PC-9 (cell line): Measurements from ENCODE around the gene FCHO1. TPM values are rescaled to one million over a fixed set of nuclear protein-coding genes. Genes with fewer than 3 reads are reported as not detected.

Experiments
- BruUV-seq: library from RNA; stranded (reverse); fragments of 400-500 nt; replicated peaks from 2 replicates; lab custom pipeline; 2021; lab: Mats Ljungman, UMichigan
- CTCF ChIA-PET: fragments of 300-600 bp; sonication (Branson Sonifier 250); formaldehyde crosslinking; loops from one replicate; lab custom pipeline; 2022; ENCODE audit warnings: antibody characterized with exemption; lab: Charles Lee
- POLR2A ChIA-PET: fragments of 300-600 bp; sonication (Branson Sonifier 250); formaldehyde crosslinking; loops from one replicate; lab custom pipeline; 2022; ENCODE audit warnings: antibody characterized with exemption; ENCODE audit not compliant: unreplicated experiment; lab: Charles Lee
- DNase-seq, 2 experiments: peaks; one replicate each; pipeline versions ENCODE4 v3.0.0 to v3.0.0-alpha.2; 2015 to 2022; ENCODE audit warnings: mixed read lengths in 1 of 2
- H2AFZ ChIP-seq: fragments of 200-600 bp; sonication (generic); 2 replicates; pipeline ENCODE4 v1.8.1; 2017; ENCODE audit warnings: antibody characterized with exemption
- H3F3A ChIP-seq: fragments of 200-600 bp; sonication (generic); 2 replicates; pipeline ENCODE4 v1.8.1; 2017; ENCODE audit warnings: antibody characterized with exemption, mild to moderate bottlenecking, low read depth; ENCODE audit not compliant: insufficient read depth
- H3K27ac ChIP-seq: fragments of 200-600 bp; sonication (generic); 2 replicates; pipeline ENCODE4 v1.6.1; 2016; ENCODE audit warnings: mixed run types
- H3K27me3 ChIP-seq: fragments of 200-600 bp; sonication (generic); 2 replicates; pipeline ENCODE4 v1.6.1; 2016; ENCODE audit warnings: low read depth, mixed run types; ENCODE audit not compliant: insufficient read depth
- H3K36me3 ChIP-seq: fragments of 200-600 bp; sonication (generic); 2 replicates; pipeline ENCODE4 v1.6.1; 2016; ENCODE audit warnings: low read depth, mixed run types
- H3K4me1 ChIP-seq: fragments of 200-600 bp; sonication (generic); replicated peaks from 2 replicates; pipeline ENCODE4 v1.6.1; 2016; ENCODE audit warnings: mixed run types; ENCODE audit not compliant: insufficient read depth
- H3K4me2 ChIP-seq: fragments of 200-600 bp; sonication (generic); 2 replicates; pipeline ENCODE4 v1.6.1; 2017; ENCODE audit warnings: mixed run types
- H3K4me3 ChIP-seq: fragments of 200-600 bp; sonication (generic); 2 replicates; pipeline ENCODE4 v1.6.1; 2016; ENCODE audit warnings: mixed run types
- H3K79me2 ChIP-seq: fragments of 200-600 bp; sonication (generic); 2 replicates; pipeline ENCODE4 v1.6.1; 2017; ENCODE audit warnings: low read depth, mixed run types
- H3K9me2 ChIP-seq: fragments of 200-600 bp; sonication (generic); 2 replicates; pipeline ENCODE4 v1.8.1; 2017; ENCODE audit warnings: mild to moderate bottlenecking; ENCODE audit not compliant: insufficient read depth
- H3K9me3 ChIP-seq: fragments of 200-600 bp; sonication (generic); 2 replicates; pipeline ENCODE4 v1.8.1; 2016; ENCODE audit warnings: low read depth; ENCODE audit not compliant: insufficient read depth
- H4K20me1 ChIP-seq: fragments of 200-600 bp; sonication (generic); 2 replicates; pipeline ENCODE4 v1.8.1; 2017; ENCODE audit not compliant: insufficient read depth
- EZH2 ChIP-seq: fragments of 200-600 bp; sonication (generic); IDR thresholded peaks from 2 replicates; pipeline ENCODE4 v1.8.0; 2017; ENCODE audit warnings: antibody characterized with exemption, low read depth
- intact Hi-C: fragments of 100-400 bp; cut with micrococcal nuclease; formaldehyde crosslinking; loops from one replicate; pipeline ENCODE4 v1.10.0; 2022; ENCODE audit not compliant: unreplicated experiment
- total RNA-seq: library from RNA; stranded (reverse); gene quantifications from 2 replicates; pipeline ENCODE4 v1.2.3, GENCODE V29; 2021
- TF ChIP-seq, protein P1 (sequence below): fragments of 200-600 bp; sonication (generic); conservative IDR thresholded peaks from 2 replicates; pipeline ENCODE4 v1.6.1; 2017; ENCODE audit warnings: mixed run types, antibody characterized with exemption, mild to moderate bottlenecking, moderate library complexity

FCHO1 gene
- total RNA-seq, 1 experiment from 2014 or later: 34.8 TPM

- peak in 1 of 2 experiments; percentile 52 for DNase-seq
- H3K4me2 ChIP-seq: no peak overlapping the region
- H3K4me1 ChIP-seq: peaks cover 5% of the 10 kb centered on the region; the same call in 1 of the 2 replicates
- POLR2A ChIA-PET: no interaction called here
- TF ChIP-seq, protein P1, sequence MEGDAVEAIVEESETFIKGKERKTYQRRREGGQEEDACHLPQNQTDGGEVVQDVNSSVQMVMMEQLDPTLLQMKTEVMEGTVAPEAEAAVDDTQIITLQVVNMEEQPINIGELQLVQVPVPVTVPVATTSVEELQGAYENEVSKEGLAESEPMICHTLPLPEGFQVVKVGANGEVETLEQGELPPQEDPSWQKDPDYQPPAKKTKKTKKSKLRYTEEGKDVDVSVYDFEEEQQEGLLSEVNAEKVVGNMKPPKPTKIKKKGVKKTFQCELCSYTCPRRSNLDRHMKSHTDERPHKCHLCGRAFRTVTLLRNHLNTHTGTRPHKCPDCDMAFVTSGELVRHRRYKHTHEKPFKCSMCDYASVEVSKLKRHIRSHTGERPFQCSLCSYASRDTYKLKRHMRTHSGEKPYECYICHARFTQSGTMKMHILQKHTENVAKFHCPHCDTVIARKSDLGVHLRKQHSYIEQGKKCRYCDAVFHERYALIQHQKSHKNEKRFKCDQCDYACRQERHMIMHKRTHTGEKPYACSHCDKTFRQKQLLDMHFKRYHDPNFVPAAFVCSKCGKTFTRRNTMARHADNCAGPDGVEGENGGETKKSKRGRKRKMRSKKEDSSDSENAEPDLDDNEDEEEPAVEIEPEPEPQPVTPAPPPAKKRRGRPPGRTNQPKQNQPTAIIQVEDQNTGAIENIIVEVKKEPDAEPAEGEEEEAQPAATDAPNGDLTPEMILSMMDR: no peak
- TF ChIP-seq EZH2: no peak
- no TSS peak for BruUV-seq
- no peak overlapping the region for H2AFZ ChIP-seq
- H3K79me2 ChIP-seq: no peaks in the 10 kb centered on the region
- H3K4me3 ChIP-seq: no peak overlapping the region
- CTCF ChIA-PET: no interaction called here
- no peaks in the 10 kb centered on the region for H3K9me2 ChIP-seq
- no peaks in the 10 kb centered on the region for H3K36me3 ChIP-seq
- no peaks in the 10 kb centered on the region for H3K9me3 ChIP-seq
- no peaks in the 10 kb centered on the region for H4K20me1 ChIP-seq
- peaks cover 16% of the 10 kb centered on the region for H3F3A ChIP-seq
- H3K27ac ChIP-seq: no peak overlapping the region
- intact Hi-C loops: no loop called here
- no peaks in the 10 kb centered on the region for H3K27me3 ChIP-seq
Observed at GRCh38 chr19:17743874-17744580, 7.2 kb upstream of the FCHO1 start.

DNA sequence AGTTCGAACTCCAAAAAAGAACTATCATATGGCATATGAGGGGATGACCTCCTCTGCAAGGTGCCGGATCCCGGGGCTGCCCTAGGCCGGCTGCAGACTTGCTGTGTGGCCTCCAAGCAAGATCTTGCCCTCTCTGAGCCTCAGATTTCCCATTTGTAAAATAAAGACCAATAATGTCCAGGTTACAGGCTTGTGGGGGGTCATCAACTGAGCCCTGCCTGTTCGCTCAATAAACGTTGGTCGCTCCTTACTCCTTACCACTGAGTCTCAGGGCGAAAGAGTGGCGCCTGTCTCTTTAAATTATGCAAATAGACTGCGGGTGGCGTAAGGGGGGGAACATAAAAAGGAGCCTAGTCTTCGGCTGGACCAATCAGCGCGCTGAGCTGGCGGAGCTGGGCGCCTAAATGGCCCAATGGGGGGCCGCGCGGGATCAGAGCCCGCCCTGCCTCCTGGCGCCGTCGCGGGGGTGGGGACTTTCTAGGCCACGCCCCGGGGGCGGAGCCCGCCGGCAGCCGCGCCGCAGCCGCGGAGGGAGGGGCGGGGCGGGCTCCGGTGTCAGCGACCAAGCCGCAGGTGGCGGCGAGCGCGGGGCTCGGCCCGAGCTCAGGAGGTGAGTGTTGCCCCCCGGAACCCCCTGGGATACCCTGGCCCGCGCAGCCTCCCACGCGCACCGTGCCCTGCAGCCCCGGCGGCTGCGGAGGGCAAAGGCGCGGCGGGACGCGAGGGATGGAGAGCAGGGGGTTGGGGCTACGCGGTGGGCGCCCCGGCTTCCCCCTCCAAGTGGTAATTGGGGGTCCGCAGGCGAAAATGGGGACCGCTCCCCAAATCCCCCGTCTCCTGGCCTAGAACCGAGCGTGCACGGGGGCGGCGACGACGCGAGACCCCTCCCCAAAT is 3.8 kb upstream of the FCHO1 start:
- Histone ChIP-seq H3K79me2 (no peaks in the 10 kb centered on the region), H3K4me1 (peaks cover 5% of the 10 kb centered on the region; the same call in 1 of the 2 replicates), H3K9me2 (no peaks in the 10 kb centered on the region), H4K20me1 (no peaks in the 10 kb centered on the region), H2AFZ (0 out of 2 replicates have a peak overlapping the region, but pooled peaks have one; percentile 67), H3F3A (peaks cover 12% of the 10 kb centered on the region), H3K9me3 (no peaks in the 10 kb centered on the region), H3K27me3 (no peaks in the 10 kb centered on the region), H3K4me3 (peak overlapping the region; percentile 58), H3K36me3 (no peaks in the 10 kb centered on the region), H3K27ac (no peak overlapping the region), H3K4me2 (peak overlapping the region; percentile 92)
- ChIA-PET POLR2A (interaction anchor here (0.6 kb wide), 2 partner anchors 83 to 107 kb away, joined by 3 to 5 read pairs; no protein-coding TSS in a partner anchor), CTCF (no interaction called here)
- no peak for TF ChIP-seq EZH2
- BruUV-seq: no TSS peak
- intact Hi-C loops: no loop called here
- DNase-seq: peak; percentile 87 to 93

GRCh38 chr19:17748884-17749638 is 2.2 kb upstream of the FCHO1 start:
- Histone ChIP-seq H3F3A (peaks cover 15% of the 10 kb centered on the region), H3K4me2 (no peak overlapping the region), H3K36me3 (no peaks in the 10 kb centered on the region), H3K9me2 (no peaks in the 10 kb centered on the region), H3K4me3 (no peak overlapping the region), H3K27me3 (no peaks in the 10 kb centered on the region), H3K79me2 (no peaks in the 10 kb centered on the region), H4K20me1 (no peaks in the 10 kb centered on the region), H3K9me3 (no peaks in the 10 kb centered on the region), H2AFZ (no peak overlapping the region), H3K27ac (no peak overlapping the region), H3K4me1 (peaks cover 5% of the 10 kb centered on the region; the same call in 1 of the 2 replicates)
- intact Hi-C loops: no loop called here
- BruUV-seq: no TSS peak
- POLR2A ChIA-PET: no interaction called here
- CTCF ChIA-PET: no interaction called here
- no peak for DNase-seq
- no peak for TF ChIP-seq EZH2
- TF ChIP-seq, protein P1: no peak
